Chondrocyte (in vitro differentiated cells): ENCODE measurements around the gene TXNDC15. TPM values are rescaled to one million over a fixed set of nuclear protein-coding genes. Genes with fewer than 3 reads are reported as not detected.
A peak's percentile ranks its signal among the peaks of the same experiment; 100 is the strongest.

ENCODE experiments used
- DNase-seq: peaks from one replicate; pipeline ENCODE4 v3.0.0; 2021; ENCODE audit warnings: mixed read lengths, low spot score
- H3K27ac Mint-ChIP-seq: one replicate; pipeline ENCODE4 v1.8.0; 2021; ENCODE audit warnings: mild to moderate bottlenecking, moderate library complexity, mixed read lengths; ENCODE audit not compliant: unreplicated experiment
- H3K27me3 Mint-ChIP-seq: 2 replicates; pipeline ENCODE4 v1.8.0; 2021; ENCODE audit warnings: low read depth, mixed read lengths
- H3K36me3 Mint-ChIP-seq: 2 replicates; pipeline ENCODE4 v1.8.0; 2021; ENCODE audit warnings: low read depth, mixed read lengths
- H3K4me1 Mint-ChIP-seq: 2 replicates; pipeline ENCODE4 v1.8.0; 2021; ENCODE audit warnings: low read depth, mild to moderate bottlenecking, mixed read lengths
- H3K4me3 Mint-ChIP-seq: one replicate; pipeline ENCODE4 v1.8.0; 2021; ENCODE audit warnings: mild to moderate bottlenecking, moderate library complexity, mixed read lengths; ENCODE audit not compliant: unreplicated experiment
- H3K9me3 Mint-ChIP-seq: 2 replicates; pipeline ENCODE4 v1.8.0; 2021; ENCODE audit warnings: low read depth, mixed read lengths
- CTCF ChIP-seq: fragments of 200-600 bp; sonication (generic); IDR thresholded peaks from 2 replicates; pipeline ENCODE4 v1.5.0; 2021; ENCODE audit warnings: antibody characterized with exemption, mild to moderate bottlenecking, moderate library complexity
- microRNA-seq: library from miRNA; unstranded; fragments of <30 nt; microRNA quantifications from one replicate; pipeline ENCODE4 v1.2.0, GENCODE V29; 2020; ENCODE audit warnings: borderline number of aligned reads
- total RNA-seq: library from RNA; stranded (reverse); gene quantifications from 3 replicates; pipeline ENCODE4 v1.2.1, GENCODE V29; 2021

The TXNDC15 gene
- total RNA-seq, 1 donor from 2014 or later, result 73.0 TPM

GRCh38 chr5:134943547-134943946 lies 69.4 kb downstream of the TXNDC15 start:
- no peak overlapping the region for H3K27ac Mint-ChIP-seq
- H3K27me3 Mint-ChIP-seq, result no peaks in the 10 kb centered on the region
- H3K4me1 Mint-ChIP-seq, result peaks cover 6% of the 10 kb centered on the region
- no peak for TF ChIP-seq CTCF
- H3K9me3 Mint-ChIP-seq, result no peaks in the 10 kb centered on the region
- no peak overlapping the region for H3K4me3 Mint-ChIP-seq
- peaks cover 3% of the 10 kb centered on the region for H3K36me3 Mint-ChIP-seq
- no peak for DNase-seq

- peaks cover 15% of the 10 kb centered on the region for H3K4me1 Mint-ChIP-seq
- H3K27ac Mint-ChIP-seq, result no peak overlapping the region
- H3K4me3 Mint-ChIP-seq, result no peak overlapping the region
- no peaks in the 10 kb centered on the region for H3K27me3 Mint-ChIP-seq
- DNase-seq, result no peak
- TF ChIP-seq CTCF, result no peak
- H3K9me3 Mint-ChIP-seq, result no peaks in the 10 kb centered on the region
- H3K36me3 Mint-ChIP-seq, result peaks cover 3% of the 10 kb centered on the region
These were observed 70.5 kb downstream of the TXNDC15 start for GRCh38 chr5:134944630-134945029.

GRCh38 chr5:134945041-134945440 lies 70.9 kb downstream of the TXNDC15 start:
- Mint-ChIP-seq H3K36me3 (peaks cover 2% of the 10 kb centered on the region), H3K27me3 (no peaks in the 10 kb centered on the region), H3K4me1 (peaks cover 15% of the 10 kb centered on the region), H3K27ac (no peak overlapping the region), H3K9me3 (no peaks in the 10 kb centered on the region), H3K4me3 (no peak overlapping the region)
- DNase-seq, result no peak
- no peak for TF ChIP-seq CTCF

GRCh38 chr5:134948911-134949310 lies 74.7 kb downstream of the TXNDC15 start:
- H3K36me3 Mint-ChIP-seq, result no peaks in the 10 kb centered on the region
- H3K9me3 Mint-ChIP-seq, result no peaks in the 10 kb centered on the region
- peak overlapping the region; percentile 6 for H3K27ac Mint-ChIP-seq
- no peak for TF ChIP-seq CTCF
- DNase-seq, result no peak
- no peak overlapping the region for H3K4me3 Mint-ChIP-seq
- peaks cover 10% of the 10 kb centered on the region for H3K4me1 Mint-ChIP-seq
- H3K27me3 Mint-ChIP-seq, result no peaks in the 10 kb centered on the region

- DNase-seq, result no peak
- Mint-ChIP-seq H3K4me1 (peaks cover 10% of the 10 kb centered on the region), H3K36me3 (peaks cover 2% of the 10 kb centered on the region), H3K27me3 (no peaks in the 10 kb centered on the region), H3K27ac (no peak overlapping the region), H3K9me3 (peaks cover 2% of the 10 kb centered on the region), H3K4me3 (no peak overlapping the region)
- no peak for TF ChIP-seq CTCF
These were observed 75.1 kb downstream of the TXNDC15 start for GRCh38 chr5:134949316-134949715.

Small RNAs within 50 kb of the gene (microRNA-seq; reads per million reads assigned to microRNA genes)
- not detected for gene MIR4461

Other genes starting within 250 kb of the TXNDC15 start
- gene SAR1B, start 241.5 kb upstream of the TXNDC15 start, total RNA-seq, result 76.8 to 95.5 TPM (median 77.1 TPM) in 3 replicates
- gene SEC24A, start 225.6 kb upstream of the TXNDC15 start, total RNA-seq, result 48.1 to 50.7 TPM (median 48.2 TPM) in 3 replicates
- gene CAMLG, start 135.8 kb upstream of the TXNDC15 start, total RNA-seq, result 36.1 to 41.6 TPM (median 39.0 TPM) in 3 replicates
- gene DDX46, start 115.6 kb upstream of the TXNDC15 start, total RNA-seq, result 32.0 to 55.8 TPM (median 37.8 TPM) in 3 replicates
- gene C5orf24, start 28.4 kb upstream of the TXNDC15 start, total RNA-seq, result 98.7 to 121 TPM (median 109 TPM) in 3 replicates
- 8.3 to 9.0 TPM (median 8.8 TPM) in 3 replicates for gene PCBD2, start 30.8 kb downstream of the TXNDC15 start, total RNA-seq
- gene CATSPER3, start 93.5 kb downstream of the TXNDC15 start, total RNA-seq, result 0.17 to 0.64 TPM (median 0.39 TPM) in 3 replicates
- 0.18 TPM in 1 of 3 replicates, not detected in the others for gene PITX1, start 159.9 kb downstream of the TXNDC15 start, total RNA-seq